ENCODE data around the gene NT5DC3. TPM values are rescaled to one million over a fixed set of nuclear protein-coding genes. Genes with fewer than 3 reads are reported as not detected.

Gene NT5DC3
- total RNA-seq, 1 donor = 2.2 TPM

GRCh38 chr12:103785243-103786031 is 55.6 kb downstream of the NT5DC3 start:
- no peak for DNase-seq (ENCODE audit: low read depth in 2 of 3, low spot score in 2 of 3)

GRCh38 chr12:103783744-103784664 is 57.0 kb downstream of the NT5DC3 start:
- no peak for DNase-seq (ENCODE audit: low read depth in 2 of 3, low spot score in 2 of 3)

- no peak for DNase-seq (ENCODE audit: low read depth in 2 of 3, low spot score in 2 of 3)
These were observed 58.6 kb downstream of the NT5DC3 start for GRCh38 chr12:103782399-103782798.

GRCh38 chr12:103780992-103781391 is 60.0 kb downstream of the NT5DC3 start:
- no peak for DNase-seq (ENCODE audit: low read depth in 2 of 3, low spot score in 2 of 3)

- no peak for DNase-seq (ENCODE audit: low read depth in 2 of 3, low spot score in 2 of 3)
These were observed 61.0 kb downstream of the NT5DC3 start for GRCh38 chr12:103780093-103780440.

GRCh38 chr12:103779410-103780092 is 61.5 kb downstream of the NT5DC3 start:
- DNase-seq (ENCODE audit: low read depth in 2 of 3, low spot score in 2 of 3) = no peak

- no peak for DNase-seq (ENCODE audit: low read depth in 2 of 3, low spot score in 2 of 3)
These were observed 62.3 kb downstream of the NT5DC3 start for GRCh38 chr12:103778781-103779180.

GRCh38 chr12:103774977-103775560 is 66.0 kb downstream of the NT5DC3 start:
- DNase-seq (ENCODE audit: low read depth in 2 of 3, low spot score in 2 of 3) = no peak

GRCh38 chr12:103773109-103773910 is 67.7 kb downstream of the NT5DC3 start:
- no peak for DNase-seq (ENCODE audit: low read depth in 2 of 3, low spot score in 2 of 3)

- no peak for DNase-seq (ENCODE audit: low read depth in 2 of 3, low spot score in 2 of 3)
These were observed 68.5 kb downstream of the NT5DC3 start for GRCh38 chr12:103772367-103773108.

- DNase-seq (ENCODE audit: low read depth in 2 of 3, low spot score in 2 of 3) = peak in 2 of 3 donors; percentile 32 to 71
These were observed 69.6 kb downstream of the NT5DC3 start for GRCh38 chr12:103771466-103771865.

GRCh38 chr12:103769240-103769945 is 71.6 kb downstream of the NT5DC3 start:
- no peak for DNase-seq (ENCODE audit: low read depth in 2 of 3, low spot score in 2 of 3)

- no peak for DNase-seq (ENCODE audit: low read depth in 2 of 3, low spot score in 2 of 3)
These were observed 72.4 kb downstream of the NT5DC3 start for GRCh38 chr12:103768467-103769123.

GRCh38 chr12:103766028-103766427 is 75.0 kb downstream of the NT5DC3 start:
- DNase-seq (ENCODE audit: low read depth in 2 of 3, low spot score in 2 of 3) = no peak

GRCh38 chr12:103765322-103765721 is 75.7 kb downstream of the NT5DC3 start:
- DNase-seq (ENCODE audit: low read depth in 2 of 3, low spot score in 2 of 3) = no peak

GRCh38 chr12:103762473-103762872 is 78.6 kb downstream of the NT5DC3 start:
- DNase-seq (ENCODE audit: low read depth in 2 of 3, low spot score in 2 of 3) = no peak

GRCh38 chr12:103758310-103759089 is 82.5 kb downstream of the NT5DC3 start:
- DNase-seq (ENCODE audit: low read depth in 2 of 3, low spot score in 2 of 3) = no peak

All from hematopoietic multipotent progenitor cell (in vitro differentiated cells).